PFSK-1 (cell line): Measurements from ENCODE around the gene PNMA6F.

Experiments
- FOXP2 ChIP-seq: optimal IDR thresholded peaks from 2 replicates; pipeline ENCODE3; 2011; ENCODE audit warnings: borderline replicate concordance, control low read depth, inconsistent platforms; ENCODE audit not compliant: insufficient read depth; ENCODE audit errors: extremely low read length, extremely low read depth
- POLR2AphosphoS5 ChIP-seq: IDR thresholded peaks from 2 replicates; pipeline ENCODE4 v1.6.1; 2012; ENCODE audit warnings: low read depth, mild to moderate bottlenecking, control low read depth, low read length, moderate library complexity
- SIN3A ChIP-seq: IDR thresholded peaks from 2 replicates; pipeline ENCODE4 v1.6.1; 2012; ENCODE audit warnings: mild to moderate bottlenecking, low read length, moderate library complexity, borderline replicate concordance; ENCODE audit not compliant: insufficient read depth
- TAF1 ChIP-seq: IDR thresholded peaks from 2 replicates; pipeline ENCODE4 v1.6.1; 2012; ENCODE audit warnings: low read length, control low read depth, borderline replicate concordance; ENCODE audit not compliant: insufficient read depth
- TF ChIP-seq, protein P1 (sequence below), 2 experiments: IDR thresholded peaks; 2 replicates each; pipeline versions ENCODE4 v1.6.1 to v1.8.0; 2011 to 2012; ENCODE audit warnings: low read depth in 2 of 2, low read length in 2 of 2, control low read depth in 1 of 2, inconsistent platforms in 1 of 2, mild to moderate bottlenecking in 1 of 2, moderate library complexity in 1 of 2; ENCODE audit not compliant: insufficient read depth in 1 of 2

DNA sequence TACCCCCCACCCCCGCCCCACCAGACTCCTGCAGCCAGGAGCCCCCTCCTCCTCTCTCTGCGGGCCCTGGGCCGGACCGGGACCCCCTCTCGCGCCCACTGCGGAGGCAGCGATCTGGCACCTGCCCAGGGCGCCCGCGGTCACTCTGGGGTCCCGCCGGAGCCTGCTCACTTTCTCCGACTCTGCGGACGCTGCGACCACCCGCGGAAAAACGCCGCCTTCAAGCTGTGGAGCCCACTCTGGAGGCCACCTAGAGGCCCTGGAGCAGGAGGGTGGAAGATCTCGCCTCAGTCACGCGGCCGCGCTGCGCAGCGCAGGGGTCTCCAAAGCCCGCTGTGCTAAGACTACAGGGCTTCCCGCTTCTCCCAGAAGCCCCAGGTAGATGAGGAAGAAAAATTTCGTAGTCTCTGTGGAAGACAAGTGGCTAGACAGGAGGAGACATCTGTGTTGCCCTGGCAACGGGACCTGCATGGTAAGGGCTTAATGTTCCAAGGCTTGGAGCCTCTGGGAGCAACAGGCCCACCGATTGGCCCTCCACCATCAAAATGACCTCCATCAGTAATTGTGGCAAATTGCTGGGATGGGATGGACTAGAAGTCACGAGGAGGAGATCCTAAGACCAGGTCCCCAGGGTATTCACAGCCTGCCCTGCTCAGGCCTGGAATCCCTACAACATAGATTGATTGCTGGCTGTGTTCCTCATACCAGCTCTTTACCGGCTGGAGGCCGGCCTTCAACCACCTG lies at the start of gene PNMA6F:
- no peak for TF ChIP-seq SIN3A
- TF ChIP-seq, protein P1, sequence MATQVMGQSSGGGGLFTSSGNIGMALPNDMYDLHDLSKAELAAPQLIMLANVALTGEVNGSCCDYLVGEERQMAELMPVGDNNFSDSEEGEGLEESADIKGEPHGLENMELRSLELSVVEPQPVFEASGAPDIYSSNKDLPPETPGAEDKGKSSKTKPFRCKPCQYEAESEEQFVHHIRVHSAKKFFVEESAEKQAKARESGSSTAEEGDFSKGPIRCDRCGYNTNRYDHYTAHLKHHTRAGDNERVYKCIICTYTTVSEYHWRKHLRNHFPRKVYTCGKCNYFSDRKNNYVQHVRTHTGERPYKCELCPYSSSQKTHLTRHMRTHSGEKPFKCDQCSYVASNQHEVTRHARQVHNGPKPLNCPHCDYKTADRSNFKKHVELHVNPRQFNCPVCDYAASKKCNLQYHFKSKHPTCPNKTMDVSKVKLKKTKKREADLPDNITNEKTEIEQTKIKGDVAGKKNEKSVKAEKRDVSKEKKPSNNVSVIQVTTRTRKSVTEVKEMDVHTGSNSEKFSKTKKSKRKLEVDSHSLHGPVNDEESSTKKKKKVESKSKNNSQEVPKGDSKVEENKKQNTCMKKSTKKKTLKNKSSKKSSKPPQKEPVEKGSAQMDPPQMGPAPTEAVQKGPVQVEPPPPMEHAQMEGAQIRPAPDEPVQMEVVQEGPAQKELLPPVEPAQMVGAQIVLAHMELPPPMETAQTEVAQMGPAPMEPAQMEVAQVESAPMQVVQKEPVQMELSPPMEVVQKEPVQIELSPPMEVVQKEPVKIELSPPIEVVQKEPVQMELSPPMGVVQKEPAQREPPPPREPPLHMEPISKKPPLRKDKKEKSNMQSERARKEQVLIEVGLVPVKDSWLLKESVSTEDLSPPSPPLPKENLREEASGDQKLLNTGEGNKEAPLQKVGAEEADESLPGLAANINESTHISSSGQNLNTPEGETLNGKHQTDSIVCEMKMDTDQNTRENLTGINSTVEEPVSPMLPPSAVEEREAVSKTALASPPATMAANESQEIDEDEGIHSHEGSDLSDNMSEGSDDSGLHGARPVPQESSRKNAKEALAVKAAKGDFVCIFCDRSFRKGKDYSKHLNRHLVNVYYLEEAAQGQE (IDR thresholded peaks at IDR 0.05; ENCODE audit: insufficient read depth in 1 of 2, low read depth in 2 of 2, low read length in 2 of 2), result no peak
- TF ChIP-seq POLR2AphosphoS5, result no peak
- TF ChIP-seq TAF1, result no peak
- TF ChIP-seq FOXP2, result no peak
